GM21737 (cell line): ENCODE data around the gene RHOBTB1.

Source experiments
- ATAC-seq: cut with Tn5 transposase; IDR thresholded peaks from one replicate; pipeline ENCODE4 v1.9.1; 2021; ENCODE audit warnings: mild to moderate bottlenecking, moderate library complexity; ENCODE audit not compliant: unreplicated experiment

Gene RHOBTB1

GRCh38 chr10:60943316-60944057 lies 498 bp downstream of the RHOBTB1 start:
- ATAC-seq = peak; percentile 22

DNA sequence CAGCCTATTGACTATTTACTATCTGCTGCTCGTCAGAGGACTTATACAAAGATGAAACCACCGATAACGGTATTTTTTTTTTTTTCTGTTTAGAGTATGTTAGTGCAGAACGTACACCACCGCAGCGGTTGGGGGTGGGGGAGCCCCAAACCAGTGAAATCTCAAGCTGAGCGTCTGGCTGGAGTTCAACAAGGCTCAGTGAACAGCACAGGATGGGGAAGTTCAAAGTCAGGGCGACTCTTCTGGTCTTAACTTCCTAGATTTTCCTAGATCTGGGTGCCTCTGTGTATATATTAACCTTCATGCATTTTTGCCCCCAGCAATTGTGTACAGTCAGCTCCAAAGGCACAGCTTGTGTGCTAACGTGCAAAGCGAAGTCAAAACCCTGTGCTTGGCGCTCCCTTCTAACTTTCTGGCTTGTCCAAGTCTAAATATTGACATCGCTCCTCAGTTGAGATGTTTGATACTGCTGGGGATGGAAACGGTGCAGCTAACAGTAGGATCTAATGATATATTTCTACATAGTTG lies 1.1 kb downstream of the RHOBTB1 start:
- ATAC-seq = peak; percentile 63

GRCh38 chr10:60942134-60942787 lies 1.7 kb downstream of the RHOBTB1 start:
- no peak for ATAC-seq

- ATAC-seq = no peak
Observed at GRCh38 chr10:60940446-60940845, 3.5 kb downstream of the RHOBTB1 start.

DNA sequence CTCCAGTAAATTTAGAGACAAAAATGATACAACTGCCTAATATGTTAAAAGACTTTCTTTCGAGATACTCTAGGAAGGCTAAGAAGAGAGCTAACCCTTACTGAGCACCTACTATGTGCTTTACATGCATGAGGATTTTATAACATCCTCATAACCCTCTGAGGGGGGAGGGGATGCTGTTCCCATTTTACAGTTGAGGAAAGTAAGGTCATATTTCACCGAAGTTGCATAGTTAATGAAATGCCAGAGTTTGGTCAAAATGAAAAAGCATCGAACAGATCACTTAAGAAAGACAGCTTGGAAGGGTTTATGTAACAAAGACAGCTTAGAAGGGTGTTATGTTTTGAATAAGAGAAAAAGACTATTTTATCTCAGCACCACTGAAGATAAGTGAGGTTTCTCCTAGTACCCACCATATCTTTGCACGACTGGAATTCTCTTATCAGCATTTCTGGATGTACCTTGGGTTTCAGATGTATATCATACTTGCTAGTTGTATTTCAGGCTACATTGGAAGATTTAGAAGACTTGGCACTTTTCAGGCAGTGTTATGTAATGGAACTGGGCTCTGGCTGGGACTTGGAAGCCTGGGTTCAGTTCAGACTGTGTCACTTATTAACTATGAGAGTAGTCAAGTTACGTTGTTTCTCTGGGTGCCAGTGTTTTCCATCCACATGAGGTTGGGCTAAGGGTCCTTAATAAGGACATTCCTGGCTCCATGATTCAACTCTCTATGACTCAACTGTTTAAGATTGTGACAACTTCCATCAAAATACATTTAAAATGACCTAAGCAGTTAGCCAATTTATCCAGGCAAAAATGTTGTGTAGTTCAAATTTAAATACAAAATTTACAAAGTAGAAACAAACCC lies 6.0 kb downstream of the RHOBTB1 start:
- no peak for ATAC-seq

DNA sequence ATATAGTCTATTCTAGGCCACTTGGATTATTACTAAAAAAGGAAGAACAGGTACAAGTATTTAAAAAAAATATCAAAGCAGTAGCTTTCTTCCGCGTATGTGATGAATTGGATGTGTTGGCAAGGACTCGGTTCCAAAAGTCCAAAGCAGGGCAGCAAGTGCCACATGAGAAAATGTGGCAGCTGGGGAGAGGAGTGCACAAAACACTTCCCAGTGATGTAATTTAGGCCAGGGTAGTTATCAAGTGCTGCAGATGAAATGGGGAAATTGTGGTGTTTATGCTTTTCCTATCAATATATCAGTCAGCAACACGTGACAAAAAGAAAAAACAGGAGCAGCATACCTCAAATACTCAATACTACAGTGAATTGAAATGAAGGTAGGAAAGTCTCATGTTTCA lies 7.0 kb downstream of the RHOBTB1 start:
- no peak for ATAC-seq

DNA sequence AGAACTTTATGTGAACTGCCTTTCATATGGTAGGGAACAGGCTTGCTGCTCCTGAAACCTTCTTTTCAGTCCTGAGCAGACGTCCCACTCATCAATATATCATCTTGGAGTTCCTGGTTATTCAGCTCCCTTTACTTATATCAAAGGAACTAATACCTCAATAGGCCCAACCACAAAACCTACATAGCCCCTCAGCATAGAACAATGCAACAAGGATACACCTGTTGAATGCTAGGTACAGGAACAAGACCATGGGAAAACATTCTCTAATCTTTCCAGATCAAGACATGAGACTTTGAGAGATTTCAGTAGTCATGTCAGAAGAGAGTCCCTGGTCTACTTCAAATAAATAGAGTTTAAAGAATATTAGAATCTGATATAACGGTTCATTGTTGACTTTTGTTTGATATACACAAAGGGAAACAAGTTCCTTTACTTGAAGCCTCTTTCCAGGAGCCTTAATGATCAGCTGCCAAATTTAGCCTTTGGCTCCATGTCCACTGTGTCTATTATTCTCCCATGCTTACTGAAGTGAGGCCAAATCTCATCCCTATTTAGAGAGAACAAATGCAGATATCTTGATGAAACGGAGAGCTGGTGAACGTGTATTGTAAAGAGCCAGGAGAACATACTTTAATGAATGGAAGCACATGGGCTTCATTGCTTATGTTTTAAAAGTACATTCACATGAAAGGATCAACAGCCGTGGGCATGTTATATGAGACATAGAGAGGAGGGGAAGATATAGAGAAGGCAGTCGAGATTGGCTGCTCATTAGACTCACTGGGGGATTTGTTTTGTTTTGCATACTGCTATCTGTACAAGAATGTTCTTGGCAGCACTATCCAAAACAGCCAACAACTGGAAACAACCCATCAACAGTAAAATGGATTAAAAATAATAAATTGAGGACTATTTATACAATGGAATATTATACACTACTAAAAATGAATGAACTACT lies 9.5 kb downstream of the RHOBTB1 start:
- ATAC-seq = no peak

GRCh38 chr10:60932756-60933155 lies 11.2 kb downstream of the RHOBTB1 start:
- ATAC-seq = no peak

DNA sequence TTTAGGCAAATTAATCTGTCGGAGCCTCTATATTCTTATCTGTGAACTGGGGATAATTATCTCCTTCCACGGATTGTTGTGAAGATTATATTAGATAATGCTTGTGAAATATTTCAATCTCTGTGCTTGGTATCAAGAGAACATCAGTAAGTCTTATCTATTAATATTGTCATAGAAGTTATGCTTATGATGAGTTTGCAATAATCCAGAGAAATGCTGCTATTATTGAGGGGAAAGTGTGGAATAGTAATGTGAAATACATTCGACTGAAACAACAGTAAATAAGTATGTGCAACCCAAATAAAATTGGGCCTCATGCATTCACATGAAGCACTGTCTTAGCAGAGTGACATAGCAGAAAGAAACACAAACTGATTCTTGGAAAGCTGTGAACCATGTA lies 13.7 kb downstream of the RHOBTB1 start:
- ATAC-seq = no peak

GRCh38 chr10:60921633-60922032 lies 22.4 kb downstream of the RHOBTB1 start:
- ATAC-seq = no peak

GRCh38 chr10:60920479-60920878 lies 23.5 kb downstream of the RHOBTB1 start:
- no peak for ATAC-seq

DNA sequence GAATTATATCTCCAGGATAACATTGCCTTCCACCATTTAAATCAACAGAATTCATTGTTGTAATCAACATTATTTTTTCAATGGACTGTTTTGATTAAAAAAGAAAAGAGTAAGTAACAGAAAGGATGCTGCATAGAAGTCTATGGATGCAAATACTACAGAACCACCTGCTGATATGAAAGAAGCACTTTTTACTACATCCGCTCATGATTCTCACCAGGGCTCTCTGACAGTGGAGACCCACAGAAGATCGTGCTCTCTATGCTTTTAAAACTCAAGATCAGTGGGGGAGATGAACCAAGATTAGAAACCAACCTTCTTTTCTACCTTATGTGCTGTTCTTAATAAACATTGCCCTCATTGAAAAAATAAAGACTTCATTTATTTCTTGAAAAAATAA lies 24.4 kb downstream of the RHOBTB1 start:
- ATAC-seq = no peak

- ATAC-seq = no peak
Observed at GRCh38 chr10:60917331-60918280, 26.4 kb downstream of the RHOBTB1 start.

DNA sequence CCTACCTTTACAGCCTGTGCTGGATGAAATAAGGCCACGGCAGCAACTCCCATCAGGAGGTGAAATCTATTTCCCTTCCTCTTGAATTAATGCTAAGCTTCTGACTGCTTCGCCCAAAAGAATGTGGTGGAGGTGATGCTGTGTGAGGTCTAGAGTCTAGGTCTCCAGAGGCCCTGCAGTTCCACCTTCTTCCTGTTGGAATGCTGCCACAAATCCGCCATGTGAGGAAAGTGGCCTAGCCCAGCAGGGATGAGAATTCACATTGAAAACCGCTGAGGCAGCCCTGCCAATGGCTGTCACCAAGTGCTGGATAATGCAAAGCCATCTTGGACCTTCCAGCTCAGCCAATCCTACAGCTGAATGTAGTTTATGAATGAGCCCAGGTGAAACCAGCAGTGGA lies 28.0 kb downstream of the RHOBTB1 start:
- ATAC-seq = no peak

GRCh38 chr10:60914690-60915141 lies 29.3 kb downstream of the RHOBTB1 start:
- ATAC-seq = no peak

DNA sequence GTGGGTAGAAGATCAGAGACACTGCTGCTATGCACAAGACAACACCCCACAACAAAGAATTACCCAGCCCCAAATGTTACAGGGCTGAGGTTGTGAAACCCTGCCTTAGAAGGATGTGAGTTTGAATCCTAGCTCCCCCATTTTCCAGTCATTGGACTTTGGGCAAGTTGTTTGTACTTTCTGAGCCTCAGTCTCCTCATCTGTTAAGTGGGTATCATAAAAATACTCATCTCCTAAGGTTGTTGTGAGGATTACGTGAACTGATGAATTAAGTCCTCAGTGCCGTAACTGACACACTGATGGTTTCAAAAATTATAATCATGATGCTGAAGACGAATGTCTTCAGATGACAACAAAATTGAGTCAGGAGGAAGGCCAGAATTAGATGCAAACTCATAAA lies 30.3 kb downstream of the RHOBTB1 start:
- ATAC-seq = no peak

GRCh38 chr10:60913071-60913470 lies 30.9 kb downstream of the RHOBTB1 start:
- ATAC-seq = no peak

DNA sequence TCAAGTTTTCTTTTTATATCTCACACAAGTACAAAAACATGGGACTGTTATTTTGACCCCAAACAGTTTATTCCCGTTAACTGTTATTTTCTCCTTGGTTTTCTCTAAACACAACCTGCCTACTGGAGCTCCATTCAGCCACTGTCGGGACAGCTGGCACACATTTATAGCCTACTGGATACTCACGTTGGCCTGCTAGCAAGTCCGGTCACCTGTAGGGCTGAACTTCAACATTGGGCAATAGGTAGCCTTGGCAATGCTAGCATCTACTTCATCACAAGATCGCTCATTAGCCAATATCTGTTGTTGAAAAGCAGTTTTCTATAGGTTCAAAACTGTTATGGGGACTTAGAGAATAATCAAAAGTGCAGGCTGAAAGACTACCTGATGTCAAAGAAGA lies 32.3 kb downstream of the RHOBTB1 start:
- no peak for ATAC-seq

- ATAC-seq = no peak
Observed at GRCh38 chr10:60911216-60911615, 32.8 kb downstream of the RHOBTB1 start.
